ENCODE data around the gene CHST13. TPM values are rescaled to one million over a fixed set of nuclear protein-coding genes. Genes with fewer than 3 reads are reported as not detected.

Gene CHST13, protein sequence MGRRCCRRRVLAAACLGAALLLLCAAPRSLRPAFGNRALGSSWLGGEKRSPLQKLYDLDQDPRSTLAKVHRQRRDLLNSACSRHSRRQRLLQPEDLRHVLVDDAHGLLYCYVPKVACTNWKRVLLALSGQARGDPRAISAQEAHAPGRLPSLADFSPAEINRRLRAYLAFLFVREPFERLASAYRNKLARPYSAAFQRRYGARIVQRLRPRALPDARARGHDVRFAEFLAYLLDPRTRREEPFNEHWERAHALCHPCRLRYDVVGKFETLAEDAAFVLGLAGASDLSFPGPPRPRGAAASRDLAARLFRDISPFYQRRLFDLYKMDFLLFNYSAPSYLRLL
- total RNA-seq (2012; rRNA removed), result not detected in 2 replicates
- polyA plus RNA-seq (2012; rRNA removed), result not detected in 2 replicates
- 0.02 TPM in 1 of 2 replicates, not detected in the other for polyA plus RNA-seq (2012; cell fraction: cytosol; rRNA removed)
- polyA plus RNA-seq (2012; cell fraction: nucleus; rRNA removed; ENCODE audit: low replicate concordance), result not detected in 2 replicates
- not detected for Bru-seq, nascent RNA
- BruChase-seq, experiment 1, labeled RNA remaining after a 6-hour chase, result not detected
- BruChase-seq, experiment 2, labeled RNA remaining after a 2-hour chase, result not detected
- long read RNA-seq, result 0 reads

DNA sequence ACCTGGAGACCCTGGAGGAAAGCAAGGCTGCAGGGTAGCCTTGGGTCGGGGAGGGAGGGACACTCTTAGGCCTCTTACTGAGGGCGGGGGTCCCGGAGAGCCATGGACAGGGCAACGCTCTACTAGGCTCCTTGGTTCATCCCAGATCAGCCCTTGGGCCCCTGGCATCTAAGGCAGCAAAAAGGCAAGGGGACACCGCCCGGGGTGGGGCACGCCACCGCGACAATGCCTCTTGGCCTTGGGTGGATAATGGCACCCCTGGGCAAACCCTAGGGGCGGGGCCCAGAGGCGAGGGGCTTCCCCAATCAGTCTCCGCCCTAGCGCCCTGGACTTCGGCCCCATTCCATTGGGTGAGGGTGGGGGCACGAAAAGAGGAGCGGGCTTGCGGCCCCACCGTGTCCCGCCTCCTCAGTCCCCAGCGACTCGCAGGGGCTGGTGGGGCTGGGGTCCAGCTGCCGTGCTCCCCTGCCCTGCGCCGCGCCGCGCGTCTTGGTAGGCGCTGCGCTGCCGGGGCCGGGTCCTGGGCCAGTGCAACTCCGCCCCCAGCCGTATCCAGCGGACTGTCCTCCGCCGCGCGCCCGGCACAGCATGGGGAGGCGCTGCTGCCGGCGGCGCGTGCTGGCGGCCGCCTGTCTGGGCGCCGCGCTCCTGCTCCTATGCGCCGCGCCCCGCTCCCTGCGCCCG, at the start of gene CHST13:
Gene CHST13 (plus strand): TSS at position 411 of the 684 bp plus-strand sequence. CDS start 178 bp downstream, at position 589.
- no TSS peak for BruUV-seq (replicated peaks)
- Histone ChIP-seq H3K9ac (ENCODE audit: low read depth, low read length) (no peak within 1 kb of the TSS), H3K56ac (ENCODE audit: extremely low read depth, insufficient read depth, low read length) (no peak within 1 kb of the TSS), H3K4me1 (ENCODE audit: control insufficient read depth, insufficient read depth, low read length) (no peaks in the 10 kb centered on the region; the same call in 1 of the 2 replicates), H2AK9ac (replicated peaks; ENCODE audit: low read depth, low read length, poor library complexity) (no peak within 1 kb of the TSS), H4K8ac (ENCODE audit: low read depth in 2 of 2, low read length in 2 of 2) (no peak within 1 kb of the TSS), H2BK15ac (ENCODE audit: low read depth, low read length) (no peak within 1 kb of the TSS), H2AK5ac (ENCODE audit: low read depth, low read length) (no peak within 1 kb of the TSS), H4K5ac (ENCODE audit: low read depth, low read length) (no peak within 1 kb of the TSS), H3K4me2 (ENCODE audit: low read depth, low read length) (peak within 1 kb of the TSS; percentile 64), H3K14ac (replicated peaks; ENCODE audit: low read depth, low read length) (no peak within 1 kb of the TSS), H3K79me1 (ENCODE audit: low read depth in 1 of 2, low read length in 2 of 2) (no peaks in the 10 kb centered on the region), H3K18ac (ENCODE audit: low read depth, low read length) (no peak within 1 kb of the TSS), H4K91ac (ENCODE audit: insufficient read depth, low read depth, low read length) (no peak within 1 kb of the TSS), H3K4ac (ENCODE audit: low read depth, low read length) (no peak within 1 kb of the TSS), H3K23ac (ENCODE audit: low read depth, low read length) (no peak within 1 kb of the TSS), H3K27ac (ENCODE audit: insufficient read depth, low read length) (no peak within 1 kb of the TSS), H3K27me3 (ENCODE audit: control insufficient read depth, insufficient read depth, low read length) (peaks cover 48% of the 10 kb centered on the region), H2AFZ (replicated peaks; ENCODE audit: low read length, poor library complexity) (peak within 1 kb of the TSS; percentile 75), H3K4me3 (ENCODE audit: insufficient read depth, low read depth, low read length) (0 out of 2 replicates have a peak within 1 kb of the TSS, but pooled peaks have one; percentile 17), H2BK120ac (ENCODE audit: low read depth, low read length) (no peak within 1 kb of the TSS), H3K9me3 (ENCODE audit: control insufficient read depth, insufficient read depth, low read length) (no peaks in the 10 kb centered on the region), H2BK5ac (ENCODE audit: low read depth, low read length, poor library complexity, severe bottlenecking) (no peak within 1 kb of the TSS), H3K9me1 (ENCODE audit: insufficient read depth, low read length) (no peaks in the 10 kb centered on the region; the same call in 1 of the 2 replicates), H3K36me3 (ENCODE audit: control insufficient read depth, insufficient read depth, low read length) (no peaks in the 10 kb centered on the region), H4K20me1 (ENCODE audit: insufficient read depth, low read length) (no peaks in the 10 kb centered on the region), H2BK20ac (ENCODE audit: low read depth, low read length) (no peak within 1 kb of the TSS)
- ATAC-seq (ENCODE audit: low read depth) (peak; percentile 87), DNase-seq (peak; percentile 16)
- in situ Hi-C loops (cut with MboI; ENCODE audit: low sequenced_read_pairs) (loop anchor here (10.0 kb wide), 1 partner anchor 931 kb away; no protein-coding TSS in a partner anchor), intact Hi-C loops (cut with micrococcal nuclease) (loop anchor here (2.0 to 5.0 kb wide), 4 partner anchors 131 to 458 kb away; partner anchors contain the start of genes PLXNA1 and TXNRD3), dilution Hi-C loops (cut with HindIII; ENCODE audit: low sequenced_read_pairs, unreplicated experiment) (no loop called here)
- CTCF ChIA-PET, result interaction anchor here (1.8 kb wide), 2 partner anchors 10 to 932 kb away, joined by 6 to 7 read pairs; no protein-coding TSS in a partner anchor
- POLR2A ChIA-PET (ENCODE audit: unreplicated experiment), result no interaction called here
- 1% methylated on average over 34 of the region's 56 CpGs; no CpG with 5 or more reads in 1 of the 2 experiments for WGBS, 2 experiments (ENCODE audit: extremely low coverage in 2 of 2, insufficient read length in 1 of 2)
- no peak for TF ChIP-seq NFE2L2 (IDR thresholded peaks at IDR 0.05; ENCODE audit: low read depth, low read length)
